ENCODE data around the gene HS3ST3B1.

The HS3ST3B1 gene

GRCh38 chr17:14298947-14299279 lies 2.0 kb upstream of the HS3ST3B1 start:
- H3K27ac ChIP-seq = no peak overlapping the region
- TF ChIP-seq, protein P1, sequence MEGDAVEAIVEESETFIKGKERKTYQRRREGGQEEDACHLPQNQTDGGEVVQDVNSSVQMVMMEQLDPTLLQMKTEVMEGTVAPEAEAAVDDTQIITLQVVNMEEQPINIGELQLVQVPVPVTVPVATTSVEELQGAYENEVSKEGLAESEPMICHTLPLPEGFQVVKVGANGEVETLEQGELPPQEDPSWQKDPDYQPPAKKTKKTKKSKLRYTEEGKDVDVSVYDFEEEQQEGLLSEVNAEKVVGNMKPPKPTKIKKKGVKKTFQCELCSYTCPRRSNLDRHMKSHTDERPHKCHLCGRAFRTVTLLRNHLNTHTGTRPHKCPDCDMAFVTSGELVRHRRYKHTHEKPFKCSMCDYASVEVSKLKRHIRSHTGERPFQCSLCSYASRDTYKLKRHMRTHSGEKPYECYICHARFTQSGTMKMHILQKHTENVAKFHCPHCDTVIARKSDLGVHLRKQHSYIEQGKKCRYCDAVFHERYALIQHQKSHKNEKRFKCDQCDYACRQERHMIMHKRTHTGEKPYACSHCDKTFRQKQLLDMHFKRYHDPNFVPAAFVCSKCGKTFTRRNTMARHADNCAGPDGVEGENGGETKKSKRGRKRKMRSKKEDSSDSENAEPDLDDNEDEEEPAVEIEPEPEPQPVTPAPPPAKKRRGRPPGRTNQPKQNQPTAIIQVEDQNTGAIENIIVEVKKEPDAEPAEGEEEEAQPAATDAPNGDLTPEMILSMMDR (conservative IDR thresholded peaks at IDR 0.05) = no peak

- TF ChIP-seq, protein P1 (conservative IDR thresholded peaks at IDR 0.05) = no peak
- no peak overlapping the region for H3K27ac ChIP-seq
Observed at GRCh38 chr17:14299280-14300141, 1.4 kb upstream of the HS3ST3B1 start.

DNA sequence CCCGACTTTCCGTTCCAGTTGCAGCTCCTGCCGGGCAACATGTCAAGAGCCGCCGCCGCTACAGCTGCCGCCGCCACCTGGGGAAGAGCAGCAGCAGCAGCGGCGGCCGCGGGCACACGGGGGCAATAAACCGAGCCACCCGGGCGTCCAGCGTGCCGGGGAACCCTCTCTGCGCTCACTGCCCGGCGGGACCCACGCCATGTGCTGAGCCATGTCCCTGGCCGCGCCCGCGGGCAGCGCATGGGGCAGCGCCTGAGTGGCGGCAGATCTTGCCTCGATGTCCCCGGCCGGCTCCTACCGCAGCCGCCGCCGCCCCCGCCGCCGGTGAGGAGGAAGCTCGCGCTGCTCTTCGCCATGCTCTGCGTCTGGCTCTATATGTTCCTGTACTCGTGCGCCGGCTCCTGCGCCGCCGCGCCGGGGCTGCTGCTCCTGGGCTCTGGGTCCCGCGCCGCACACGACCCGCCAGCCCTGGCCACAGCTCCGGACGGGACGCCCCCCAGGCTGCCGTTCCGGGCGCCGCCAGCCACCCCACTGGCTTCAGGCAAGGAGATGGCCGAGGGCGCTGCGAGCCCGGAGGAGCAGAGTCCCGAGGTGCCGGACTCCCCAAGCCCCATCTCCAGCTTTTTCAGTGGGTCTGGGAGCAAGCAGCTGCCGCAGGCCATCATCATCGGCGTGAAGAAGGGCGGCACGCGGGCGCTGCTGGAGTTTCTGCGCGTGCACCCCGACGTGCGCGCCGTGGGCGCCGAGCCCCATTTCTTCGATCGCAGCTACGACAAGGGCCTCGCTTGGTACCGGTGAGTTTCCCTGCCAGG lies 604 bp downstream of the HS3ST3B1 start:
- H3K27ac ChIP-seq = peak overlapping the region; percentile 61
- TF ChIP-seq, protein P1 (conservative IDR thresholded peaks at IDR 0.05) = peak; percentile 57

GRCh38 chr17:14302091-14302430 lies 1.2 kb downstream of the HS3ST3B1 start:
- H3K27ac ChIP-seq = peak overlapping the region; percentile 61; the same call in 1 of the 2 replicates
- TF ChIP-seq, protein P1 (conservative IDR thresholded peaks at IDR 0.05) = no peak

DNA sequence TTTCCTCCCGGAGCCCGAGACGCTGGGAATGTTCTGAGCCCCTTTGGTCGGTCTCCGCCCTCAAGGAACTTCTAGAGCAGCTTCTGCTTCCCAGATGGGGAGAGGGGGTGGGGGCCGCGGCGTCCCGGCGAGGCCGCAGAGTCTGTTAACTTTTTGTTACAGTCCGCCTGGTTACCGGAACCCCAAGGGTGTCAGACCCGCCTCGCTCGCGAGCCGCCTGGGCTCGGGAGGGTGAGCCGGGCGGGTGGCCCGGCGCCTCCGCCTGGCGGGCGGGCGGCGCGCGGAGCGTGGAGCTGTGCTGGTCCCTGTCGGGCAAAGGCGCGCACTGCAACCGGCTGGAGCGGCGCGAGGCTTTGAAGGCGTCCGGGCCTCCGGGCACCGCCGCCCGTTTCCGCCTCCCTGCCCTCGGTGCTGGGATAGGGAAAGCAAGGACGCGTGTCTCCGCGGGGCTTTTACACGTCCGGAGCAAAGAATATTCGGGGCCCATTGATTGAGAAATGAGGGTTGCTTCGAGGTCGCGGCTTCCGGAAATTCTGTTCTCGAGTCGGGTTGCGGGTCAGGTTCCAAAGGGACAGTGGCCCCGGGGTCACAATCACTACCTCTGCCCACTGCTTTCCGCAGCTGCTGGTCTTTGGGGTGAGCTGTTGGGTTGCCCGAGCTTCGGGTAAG lies 1.7 kb downstream of the HS3ST3B1 start:
- H3K27ac ChIP-seq = peak overlapping the region; percentile 61; the same call in 1 of the 2 replicates
- TF ChIP-seq, protein P1 (conservative IDR thresholded peaks at IDR 0.05) = peak; percentile 96

DNA sequence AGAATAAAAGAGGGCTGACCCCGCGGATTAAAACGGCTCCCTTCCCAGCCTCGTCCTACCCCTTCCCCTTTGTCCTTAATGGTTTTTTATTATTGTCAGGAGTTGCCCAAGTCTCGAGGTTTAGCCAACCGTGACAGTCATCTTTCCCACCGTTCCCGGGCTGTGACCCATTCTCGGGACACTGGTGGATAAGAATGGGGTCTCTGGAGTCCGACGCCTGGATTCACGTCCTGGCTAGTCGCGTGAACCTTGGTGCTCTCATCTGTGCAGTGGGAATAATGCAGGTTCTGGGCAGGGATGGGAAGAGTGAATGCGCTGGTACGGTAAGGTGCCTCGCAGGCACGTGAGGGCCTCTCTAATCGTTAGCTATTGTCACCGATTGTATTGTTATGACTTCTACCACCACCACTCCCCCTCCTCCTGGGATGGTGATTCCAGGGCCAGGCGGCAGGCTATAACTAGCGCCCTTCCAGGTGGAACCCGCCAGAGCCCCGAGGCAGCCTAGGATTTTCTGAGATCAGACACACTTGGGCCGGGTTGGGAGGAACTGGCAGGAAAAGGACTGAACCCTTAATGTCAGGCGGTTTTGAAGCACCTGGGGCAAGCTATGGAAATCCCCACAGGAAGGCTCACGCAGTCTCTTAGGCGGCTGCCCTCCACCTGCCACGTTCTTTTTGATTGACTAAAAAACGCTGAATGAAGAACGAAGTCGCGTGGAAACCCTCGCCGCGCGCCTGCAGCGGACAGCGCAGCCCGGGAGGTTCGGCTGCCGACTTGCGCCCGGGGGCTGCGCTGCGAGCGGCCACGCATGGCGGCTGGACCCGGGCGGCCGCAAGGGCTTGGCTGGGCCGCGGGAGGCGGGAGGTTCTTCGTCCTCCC lies 2.7 kb downstream of the HS3ST3B1 start:
- TF ChIP-seq, protein P1 (conservative IDR thresholded peaks at IDR 0.05) = no peak
- no peak overlapping the region for H3K27ac ChIP-seq
